Neural crest cell (in vitro differentiated cells): ENCODE data around the gene BTBD9. TPM values are rescaled to one million over a fixed set of nuclear protein-coding genes. Genes with fewer than 3 reads are reported as not detected.
A peak's percentile ranks its signal among the peaks of the same experiment; 100 is the strongest.

Experiments used
- DNase-seq: peaks from one replicate; pipeline ENCODE4 v3.0.0; 2021; ENCODE audit warnings: low read depth, mixed read lengths, low spot score
- H3K27ac Mint-ChIP-seq: one replicate; pipeline ENCODE4 v1.8.0; 2021; ENCODE audit warnings: mild to moderate bottlenecking, mixed read lengths; ENCODE audit not compliant: unreplicated experiment
- H3K27me3 Mint-ChIP-seq: 2 replicates; pipeline ENCODE4 v1.8.0; 2021; ENCODE audit warnings: low read depth, mild to moderate bottlenecking, mixed read lengths
- H3K36me3 Mint-ChIP-seq: 2 replicates; pipeline ENCODE4 v1.8.0; 2021; ENCODE audit warnings: low read depth, mild to moderate bottlenecking, mixed read lengths
- H3K4me1 Mint-ChIP-seq: 2 replicates; pipeline ENCODE4 v1.8.0; 2021; ENCODE audit warnings: mixed read lengths
- H3K4me3 Mint-ChIP-seq: one replicate; pipeline ENCODE4 v1.8.0; 2021; ENCODE audit warnings: mild to moderate bottlenecking, mixed read lengths
- H3K9me3 Mint-ChIP-seq: 2 replicates; pipeline ENCODE4 v1.8.0; 2021; ENCODE audit warnings: mixed read lengths
- total RNA-seq: library from RNA; stranded (reverse); gene quantifications from 2 replicates; pipeline ENCODE4 v1.2.1, GENCODE V29; 2021
- TF ChIP-seq, protein P1 (sequence below): fragments of 200-600 bp; sonication (generic); conservative IDR thresholded peaks from 2 replicates; pipeline ENCODE4 v1.5.0; 2021; ENCODE audit warnings: antibody characterized with exemption, mild to moderate bottlenecking

BTBD9 gene
- total RNA-seq, 1 donor from 2014 or later, result 18.0 TPM

GRCh38 chr6:38498805-38499445 lies 140.8 kb downstream of the BTBD9 start:
- Mint-ChIP-seq H3K27ac (peak overlapping the region; percentile 61), H3K4me1 (peaks cover 18% of the 10 kb centered on the region), H3K4me3 (no peak overlapping the region), H3K9me3 (no peaks in the 10 kb centered on the region), H3K36me3 (no peaks in the 10 kb centered on the region), H3K27me3 (no peaks in the 10 kb centered on the region)
- no peak for DNase-seq
- TF ChIP-seq, protein P1, sequence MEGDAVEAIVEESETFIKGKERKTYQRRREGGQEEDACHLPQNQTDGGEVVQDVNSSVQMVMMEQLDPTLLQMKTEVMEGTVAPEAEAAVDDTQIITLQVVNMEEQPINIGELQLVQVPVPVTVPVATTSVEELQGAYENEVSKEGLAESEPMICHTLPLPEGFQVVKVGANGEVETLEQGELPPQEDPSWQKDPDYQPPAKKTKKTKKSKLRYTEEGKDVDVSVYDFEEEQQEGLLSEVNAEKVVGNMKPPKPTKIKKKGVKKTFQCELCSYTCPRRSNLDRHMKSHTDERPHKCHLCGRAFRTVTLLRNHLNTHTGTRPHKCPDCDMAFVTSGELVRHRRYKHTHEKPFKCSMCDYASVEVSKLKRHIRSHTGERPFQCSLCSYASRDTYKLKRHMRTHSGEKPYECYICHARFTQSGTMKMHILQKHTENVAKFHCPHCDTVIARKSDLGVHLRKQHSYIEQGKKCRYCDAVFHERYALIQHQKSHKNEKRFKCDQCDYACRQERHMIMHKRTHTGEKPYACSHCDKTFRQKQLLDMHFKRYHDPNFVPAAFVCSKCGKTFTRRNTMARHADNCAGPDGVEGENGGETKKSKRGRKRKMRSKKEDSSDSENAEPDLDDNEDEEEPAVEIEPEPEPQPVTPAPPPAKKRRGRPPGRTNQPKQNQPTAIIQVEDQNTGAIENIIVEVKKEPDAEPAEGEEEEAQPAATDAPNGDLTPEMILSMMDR, result no peak

DNA sequence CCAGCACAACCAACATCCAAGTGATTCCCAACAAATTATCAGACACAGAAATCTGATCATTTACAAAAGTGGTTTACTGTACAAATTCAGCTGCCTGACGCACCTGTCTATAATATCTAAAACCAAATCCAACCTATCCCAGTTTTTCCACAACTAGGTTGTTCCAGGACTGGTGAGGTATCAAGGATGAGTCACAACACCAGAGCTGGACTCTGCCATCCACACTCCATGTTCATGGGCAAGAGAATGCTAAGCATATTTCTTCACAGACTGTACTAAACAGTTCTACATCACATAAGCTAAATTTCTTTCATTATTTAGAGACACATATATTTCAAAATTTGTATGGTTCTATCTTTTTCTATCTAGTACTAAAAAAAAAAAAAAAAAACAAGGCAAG lies 141.6 kb downstream of the BTBD9 start:
- Mint-ChIP-seq H3K27me3 (no peaks in the 10 kb centered on the region), H3K27ac (no peak overlapping the region), H3K4me3 (no peak overlapping the region), H3K4me1 (peaks cover 22% of the 10 kb centered on the region), H3K36me3 (no peaks in the 10 kb centered on the region), H3K9me3 (no peaks in the 10 kb centered on the region)
- DNase-seq, result no peak
- TF ChIP-seq, protein P1, result no peak

DNA sequence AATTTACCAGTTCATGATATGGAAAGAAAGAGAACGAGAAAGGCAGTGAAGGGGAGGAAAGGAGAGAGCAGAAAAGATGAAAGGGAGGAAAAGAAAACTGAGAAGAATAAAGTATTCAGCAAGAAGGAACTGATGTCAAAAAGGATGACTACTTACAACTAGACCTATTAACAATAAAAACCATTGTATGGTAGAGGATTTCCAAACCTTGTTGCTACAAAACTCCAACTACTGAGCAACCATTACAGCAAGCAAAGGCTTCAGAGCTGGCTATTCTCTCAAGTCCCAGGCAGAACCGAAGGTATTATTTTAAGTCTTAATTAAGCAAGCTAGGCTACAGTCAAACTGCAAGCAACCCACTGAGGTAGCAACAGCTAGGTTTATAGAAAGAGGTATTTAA lies 142.2 kb downstream of the BTBD9 start:
- H3K9me3 Mint-ChIP-seq, result no peaks in the 10 kb centered on the region
- TF ChIP-seq, protein P1, result no peak
- no peak overlapping the region for H3K27ac Mint-ChIP-seq
- DNase-seq, result no peak
- no peak overlapping the region for H3K4me3 Mint-ChIP-seq
- no peaks in the 10 kb centered on the region for H3K36me3 Mint-ChIP-seq
- peaks cover 22% of the 10 kb centered on the region for H3K4me1 Mint-ChIP-seq
- H3K27me3 Mint-ChIP-seq, result no peaks in the 10 kb centered on the region

- no peak for DNase-seq
- TF ChIP-seq, protein P1, result no peak
- Mint-ChIP-seq H3K27ac (no peak overlapping the region), H3K9me3 (no peaks in the 10 kb centered on the region), H3K36me3 (no peaks in the 10 kb centered on the region), H3K4me3 (no peak overlapping the region), H3K4me1 (peaks cover 22% of the 10 kb centered on the region), H3K27me3 (no peaks in the 10 kb centered on the region)
Measured at GRCh38 chr6:38495922-38496635, 143.7 kb downstream of the BTBD9 start.

- DNase-seq, result no peak
- Mint-ChIP-seq H3K4me3 (no peak overlapping the region), H3K27ac (no peak overlapping the region), H3K27me3 (no peaks in the 10 kb centered on the region), H3K4me1 (peaks cover 22% of the 10 kb centered on the region), H3K36me3 (no peaks in the 10 kb centered on the region), H3K9me3 (no peaks in the 10 kb centered on the region)
- TF ChIP-seq, protein P1, result no peak
Measured at GRCh38 chr6:38495518-38495917, 144.2 kb downstream of the BTBD9 start.
